ENCODE data around the gene JAZF1. TPM values are rescaled to one million over a fixed set of nuclear protein-coding genes. Genes with fewer than 3 reads are reported as not detected.

Gene JAZF1
- total RNA-seq, 3 donors from 2014 or later: 8.6 to 27.4 (median 10.5) TPM

DNA sequence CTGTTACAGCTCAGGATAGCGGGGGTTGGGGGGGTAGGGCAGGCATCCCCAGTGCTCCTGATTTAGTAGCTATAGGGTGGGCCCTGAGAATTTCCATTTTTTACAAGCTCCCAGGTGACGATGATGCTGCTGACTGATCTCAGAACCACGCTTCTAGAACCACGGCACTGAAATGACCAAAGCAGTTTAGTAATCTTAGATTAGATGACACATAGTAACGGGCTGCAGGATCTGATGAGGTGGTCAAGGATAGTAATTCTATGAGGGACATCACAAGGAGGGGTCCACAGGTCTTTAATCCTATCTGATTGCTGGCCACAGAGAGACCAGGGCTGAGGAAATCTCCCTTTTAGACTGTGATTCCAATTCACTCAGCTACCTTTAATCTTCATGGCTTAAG lies 167.2 kb downstream of the JAZF1 start:
- no peaks in the 10 kb centered on the region for H3K4me1 ChIP-seq
- no peak for DNase-seq (ENCODE audit: low spot score in 2 of 2)
- TF ChIP-seq CTCF (IDR thresholded peaks at IDR 0.05): no peak
- TF ChIP-seq POLR2A (IDR thresholded peaks at IDR 0.05): no peak
- TF ChIP-seq POLR2AphosphoS5 (IDR thresholded peaks at IDR 0.05): no peak
- no peak overlapping the region for H3K27ac ChIP-seq
- H3K27me3 ChIP-seq: no peaks in the 10 kb centered on the region
- H3K36me3 ChIP-seq: no peaks in the 10 kb centered on the region
- H3K9me3 ChIP-seq: no peaks in the 10 kb centered on the region
- intact Hi-C loops (cut with DNase I; ENCODE audit: low total_unique reads): no loop called here
- no peak overlapping the region for H3K4me3 ChIP-seq

DNA sequence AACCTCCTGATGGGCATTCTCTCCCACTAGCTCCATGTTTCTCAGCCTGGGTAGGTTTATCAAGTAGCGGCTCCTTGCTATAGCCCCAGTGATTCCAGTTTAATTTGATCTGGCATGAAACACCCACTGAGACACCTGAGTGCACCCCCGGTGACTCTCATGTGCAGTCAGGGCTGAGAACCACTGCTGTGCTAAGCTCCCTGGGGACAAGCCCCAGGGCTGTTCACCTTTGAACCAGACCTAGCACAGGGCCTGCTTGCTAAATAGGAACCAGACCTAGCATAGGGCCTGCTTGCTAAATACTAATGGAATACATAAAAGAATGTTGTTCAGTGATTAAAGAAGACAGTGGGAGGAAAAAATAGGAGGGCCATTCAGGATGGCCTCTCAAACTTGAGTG lies 167.6 kb downstream of the JAZF1 start:
- TF ChIP-seq POLR2AphosphoS5 (IDR thresholded peaks at IDR 0.05) (no peak), CTCF (IDR thresholded peaks at IDR 0.05) (no peak), POLR2A (IDR thresholded peaks at IDR 0.05) (no peak)
- H3K4me1 ChIP-seq: no peaks in the 10 kb centered on the region
- intact Hi-C loops (cut with DNase I; ENCODE audit: low total_unique reads): no loop called here

GRCh38 chr7:28008911-28009310 lies 171.7 kb downstream of the JAZF1 start:
- no peaks in the 10 kb centered on the region for H3K36me3 ChIP-seq
- H3K27ac ChIP-seq: no peak overlapping the region
- TF ChIP-seq POLR2AphosphoS5 (IDR thresholded peaks at IDR 0.05): no peak
- TF ChIP-seq CTCF (IDR thresholded peaks at IDR 0.05): no peak
- TF ChIP-seq POLR2A (IDR thresholded peaks at IDR 0.05): no peak
- no peaks in the 10 kb centered on the region for H3K9me3 ChIP-seq
- no peak overlapping the region for H3K4me3 ChIP-seq
- no peaks in the 10 kb centered on the region for H3K27me3 ChIP-seq
- no peaks in the 10 kb centered on the region for H3K4me1 ChIP-seq
- intact Hi-C loops (cut with DNase I; ENCODE audit: low total_unique reads): no loop called here
- DNase-seq (ENCODE audit: low spot score in 2 of 2): no peak

More for the DNA sequence above, 167.6 kb downstream of the JAZF1 start:
- Histone ChIP-seq H3K27ac (no peak overlapping the region), H3K4me3 (no peak overlapping the region), H3K27me3 (no peaks in the 10 kb centered on the region), H3K36me3 (no peaks in the 10 kb centered on the region), H3K9me3 (no peaks in the 10 kb centered on the region)
- DNase-seq (ENCODE audit: low spot score in 2 of 2): no peak

- H3K4me1 ChIP-seq: no peaks in the 10 kb centered on the region
- H3K27ac ChIP-seq: no peak overlapping the region
- intact Hi-C loops (cut with DNase I; ENCODE audit: low total_unique reads): no loop called here
- no peaks in the 10 kb centered on the region for H3K27me3 ChIP-seq
- H3K36me3 ChIP-seq: no peaks in the 10 kb centered on the region
- DNase-seq (ENCODE audit: low spot score in 2 of 2): no peak
- H3K4me3 ChIP-seq: no peak overlapping the region
- no peaks in the 10 kb centered on the region for H3K9me3 ChIP-seq
- TF ChIP-seq POLR2A (IDR thresholded peaks at IDR 0.05): no peak
- TF ChIP-seq CTCF (IDR thresholded peaks at IDR 0.05): no peak
- TF ChIP-seq POLR2AphosphoS5 (IDR thresholded peaks at IDR 0.05): no peak
Observed at GRCh38 chr7:28008171-28008570, 172.4 kb downstream of the JAZF1 start.

- no peaks in the 10 kb centered on the region for H3K36me3 ChIP-seq
- TF ChIP-seq POLR2AphosphoS5 (IDR thresholded peaks at IDR 0.05) (no peak), POLR2A (IDR thresholded peaks at IDR 0.05) (no peak), CTCF (IDR thresholded peaks at IDR 0.05) (no peak)
- H3K4me3 ChIP-seq: no peak overlapping the region
- no peaks in the 10 kb centered on the region for H3K9me3 ChIP-seq
- H3K27me3 ChIP-seq: no peaks in the 10 kb centered on the region
- H3K4me1 ChIP-seq: no peaks in the 10 kb centered on the region
- no peak for DNase-seq (ENCODE audit: low spot score in 2 of 2)
- H3K27ac ChIP-seq: no peak overlapping the region
- intact Hi-C loops (cut with DNase I; ENCODE audit: low total_unique reads): no loop called here
Observed at GRCh38 chr7:28006491-28006890, 174.1 kb downstream of the JAZF1 start.

Measured in breast epithelium (tissue), 4 donors.